Liver (tissue), 9 donors: ENCODE measurements around the gene SEPSECS. TPM values are rescaled to one million over a fixed set of nuclear protein-coding genes. Genes with fewer than 3 reads are reported as not detected.

Experiments
- DNase-seq: peaks from one replicate; pipeline ENCODE4 v3.0.0-alpha.2; 2017; ENCODE audit warnings: low spot score
- H3K27ac ChIP-seq, 2 donors: one replicate each; pipeline ENCODE4 v1.7.0; 2013; ENCODE audit warnings: inconsistent platforms in 2 of 2, low read length in 2 of 2, control low read depth in 1 of 2, low read depth in 1 of 2, mild to moderate bottlenecking in 1 of 2
- H3K27me3 ChIP-seq, 4 donors: one replicate each; pipeline versions ENCODE4 v1.6.1 to v1.7.0; 2013; ENCODE audit warnings: low read length in 3 of 4, inconsistent platforms in 1 of 4, mild to moderate bottlenecking in 1 of 4, moderate library complexity in 1 of 4; ENCODE audit not compliant: control insufficient read depth in 4 of 4, insufficient read depth in 4 of 4
- H3K36me3 ChIP-seq, 4 donors: one replicate each; pipeline versions ENCODE4 v1.6.1 to v1.7.0; 2013; ENCODE audit warnings: low read length in 3 of 4, mild to moderate bottlenecking in 3 of 4, low read depth in 1 of 4, moderate library complexity in 1 of 4; ENCODE audit not compliant: control insufficient read depth in 4 of 4, insufficient read depth in 3 of 4
- H3K4me1 ChIP-seq, 4 donors: one replicate each; pipeline versions ENCODE4 v1.6.1 to v1.7.0; 2013; ENCODE audit warnings: low read length in 3 of 4, mild to moderate bottlenecking in 3 of 4, moderate library complexity in 1 of 4; ENCODE audit not compliant: control insufficient read depth in 4 of 4, insufficient read depth in 4 of 4
- H3K4me3 ChIP-seq, 3 donors: one replicate each; pipeline versions ENCODE4 v1.6.1 to v1.7.0; 2013; ENCODE audit warnings: low read length in 3 of 3, control low read depth in 1 of 3, low read depth in 1 of 3, mild to moderate bottlenecking in 1 of 3
- H3K9ac ChIP-seq, 2 donors: one replicate each; pipeline ENCODE4 v1.7.0; 2013; ENCODE audit warnings: low read length in 2 of 2, mild to moderate bottlenecking in 2 of 2, moderate library complexity in 2 of 2, control low read depth in 1 of 2, low read depth in 1 of 2
- H3K9me3 ChIP-seq, 4 donors: one replicate each; pipeline versions ENCODE4 v1.6.1 to v1.7.0; 2013; ENCODE audit warnings: low read length in 3 of 4; ENCODE audit not compliant: control insufficient read depth in 4 of 4
- ATF3 ChIP-seq: IDR thresholded peaks from 2 replicates; pipeline ENCODE4 v1.6.1; 2016; ENCODE audit warnings: antibody characterized with exemption
- CTCF ChIP-seq: fragments of 150-350 bp; IDR thresholded peaks from 2 replicates; pipeline ENCODE4 v1.5.1; 2017; ENCODE audit warnings: improper control_type of control experiment, low read depth, low read length; ENCODE audit not compliant: missing input control
- EGR1 ChIP-seq, 2 donors: IDR thresholded peaks; 2 replicates each; pipeline ENCODE4 v1.6.1; 2016 to 2018; ENCODE audit warnings: antibody characterized with exemption in 2 of 2, low read depth in 2 of 2
- FOXA1 ChIP-seq: IDR thresholded peaks from 2 replicates; pipeline ENCODE4 v1.6.1; 2016; ENCODE audit warnings: antibody characterized with exemption
- GABPA ChIP-seq, 2 donors: IDR thresholded peaks in 1 of 2; conservative IDR thresholded peaks in 1 of 2; 2 replicates each; pipeline ENCODE4 v1.6.1; 2016; ENCODE audit warnings: antibody characterized with exemption in 2 of 2, mild to moderate bottlenecking in 1 of 2, moderate library complexity in 1 of 2
- HNF4A ChIP-seq, 2 donors: conservative IDR thresholded peaks; 2 replicates each; pipeline ENCODE4 v1.6.1; 2016; ENCODE audit warnings: antibody characterized with exemption in 2 of 2, mild to moderate bottlenecking in 2 of 2
- HNF4G ChIP-seq: IDR thresholded peaks from 2 replicates; pipeline ENCODE4 v1.6.1; 2016; ENCODE audit warnings: antibody characterized with exemption
- JUND ChIP-seq, 2 donors: IDR thresholded peaks; 2 replicates each; pipeline ENCODE4 v1.6.1; 2016; ENCODE audit warnings: antibody characterized with exemption in 2 of 2
- MAX ChIP-seq: IDR thresholded peaks from 2 replicates; pipeline ENCODE4 v1.6.1; 2016; ENCODE audit warnings: antibody characterized with exemption
- NR2F2 ChIP-seq: IDR thresholded peaks from 2 replicates; pipeline ENCODE4 v1.6.1; 2016; ENCODE audit warnings: antibody characterized with exemption
- RAD21 ChIP-seq, 2 donors: IDR thresholded peaks; 2 replicates each; pipeline ENCODE4 v1.6.1; 2016; ENCODE audit warnings: antibody characterized with exemption in 2 of 2, mild to moderate bottlenecking in 2 of 2
- REST ChIP-seq: IDR thresholded peaks from 2 replicates; pipeline ENCODE4 v1.6.1; 2016; ENCODE audit warnings: antibody characterized with exemption, mild to moderate bottlenecking
- RXRA ChIP-seq, 2 donors: IDR thresholded peaks; 2 replicates each; pipeline ENCODE4 v1.6.1; 2017 to 2018; ENCODE audit warnings: antibody characterized with exemption in 2 of 2, mild to moderate bottlenecking in 1 of 2
- SP1 ChIP-seq: IDR thresholded peaks from 2 replicates; pipeline ENCODE4 v1.6.1; 2018; ENCODE audit warnings: antibody characterized with exemption, mild to moderate bottlenecking
- YY1 ChIP-seq: IDR thresholded peaks from 2 replicates; pipeline ENCODE4 v1.6.1; 2016; ENCODE audit warnings: antibody characterized with exemption, mild to moderate bottlenecking
- ZBTB33 ChIP-seq: IDR thresholded peaks from 2 replicates; pipeline ENCODE4 v1.6.1; 2016; ENCODE audit warnings: antibody characterized with exemption
- WGBS: extraction: QIAGEN DNeasy Blood & Tissue Kit; methylation state at CpG from one replicate; pipeline ENCODE4 v1.1.7; 2013; 5-methylcytosine and 5-hydroxymethylcytosine counted together
- polyA plus RNA-seq, 2 donors: library from polyadenylated mRNA; stranded (reverse) in 1 of 2; unstranded in 1 of 2; fragments of 200-250 nt in 1 of 2; fragments of >200 nt in 1 of 2; fragmentation: Nextera tagmentation in 1 of 2; extraction: Ambion mirVana in 1 of 2; gene quantifications; one replicate each; pipeline versions ENCODE4 v1.2.1 to v1.2.3, GENCODE V29; 2013 to 2015
- total RNA-seq, 2 donors: library from RNA; depleted of rRNA; stranded (reverse); fragments of >200 nt; gene quantifications; one replicate each; pipeline ENCODE4 v1.2.3, GENCODE V29; 2014
- donor health status: healthy.
- donor health status: healthy.
- donor health status: healthy.
- donor health status: healthy.
- donor health status: healthy.

The SEPSECS gene
- total and polyA plus RNA-seq, 4 donors, result 10.3 to 31.7 (median 13.2) TPM

GRCh38 chr4:25110527-25111329 lies 49.5 kb downstream of the SEPSECS start:
- 93% methylated on average over 8 of the region's 8 CpGs for WGBS
- DNase-seq, result no peak
- Histone ChIP-seq H3K4me1 (no peaks in the 10 kb centered on the region), H3K27ac (no peak overlapping the region), H3K36me3 (no peaks in the 10 kb centered on the region), H3K4me3 (no peak overlapping the region), H3K27me3 (no peaks in the 10 kb centered on the region), H3K9ac (no peak overlapping the region), H3K9me3 (no peaks in the 10 kb centered on the region)
- no peak for TF ChIP-seq HNF4G
- TF ChIP-seq EGR1 (IDR thresholded peaks at IDR 0.05; ENCODE audit: low read depth in 2 of 2), result no peak
- TF ChIP-seq SP1, result no peak
- no peak for TF ChIP-seq RAD21 (IDR thresholded peaks at IDR 0.05)
- no peak for TF ChIP-seq CTCF
- TF ChIP-seq REST, result no peak
- TF ChIP-seq NR2F2, result no peak
- no peak for TF ChIP-seq MAX
- TF ChIP-seq ZBTB33, result no peak
- no peak for TF ChIP-seq RXRA (IDR thresholded peaks at IDR 0.05)
- no peak for TF ChIP-seq YY1
- no peak for TF ChIP-seq HNF4A (conservative IDR thresholded peaks at IDR 0.05)
- no peak for TF ChIP-seq JUND (IDR thresholded peaks at IDR 0.05)
- no peak for TF ChIP-seq FOXA1
- no peak for TF ChIP-seq GABPA (IDR thresholded peaks at IDR 0.05 in 1 of 2, conservative IDR thresholded peaks at IDR 0.05 in 1 of 2)
- no peak for TF ChIP-seq ATF3
